ENCODE measurements around the gene SCN10A.
A peak's percentile ranks its signal among the peaks of the same experiment; 100 is the strongest.

Gene SCN10A

DNA sequence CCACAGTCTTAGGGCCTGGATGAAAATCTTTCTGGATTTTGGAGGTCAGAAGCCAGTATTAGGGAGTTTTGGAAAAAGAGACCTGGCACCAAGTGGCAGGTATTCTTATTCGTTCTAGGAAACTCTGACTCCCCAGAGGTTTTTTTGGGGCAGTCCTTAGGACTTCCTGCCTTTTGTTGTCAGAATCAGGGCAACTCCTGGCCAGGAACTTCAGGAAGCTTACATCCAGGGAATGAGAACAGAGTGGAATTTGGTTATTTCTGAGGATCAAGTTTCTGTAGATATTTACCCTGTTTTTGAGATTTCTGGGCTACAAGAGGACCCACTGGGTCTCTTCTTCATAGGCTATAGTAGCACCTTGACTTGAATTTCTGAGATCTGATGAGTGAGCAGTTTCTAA is 15.5 kb downstream of the SCN10A start:
- no peak for TF ChIP-seq EZH2phosphoT487 (IDR thresholded peaks at IDR 0.05; ENCODE audit: low read depth)
- TF ChIP-seq, protein P1, sequence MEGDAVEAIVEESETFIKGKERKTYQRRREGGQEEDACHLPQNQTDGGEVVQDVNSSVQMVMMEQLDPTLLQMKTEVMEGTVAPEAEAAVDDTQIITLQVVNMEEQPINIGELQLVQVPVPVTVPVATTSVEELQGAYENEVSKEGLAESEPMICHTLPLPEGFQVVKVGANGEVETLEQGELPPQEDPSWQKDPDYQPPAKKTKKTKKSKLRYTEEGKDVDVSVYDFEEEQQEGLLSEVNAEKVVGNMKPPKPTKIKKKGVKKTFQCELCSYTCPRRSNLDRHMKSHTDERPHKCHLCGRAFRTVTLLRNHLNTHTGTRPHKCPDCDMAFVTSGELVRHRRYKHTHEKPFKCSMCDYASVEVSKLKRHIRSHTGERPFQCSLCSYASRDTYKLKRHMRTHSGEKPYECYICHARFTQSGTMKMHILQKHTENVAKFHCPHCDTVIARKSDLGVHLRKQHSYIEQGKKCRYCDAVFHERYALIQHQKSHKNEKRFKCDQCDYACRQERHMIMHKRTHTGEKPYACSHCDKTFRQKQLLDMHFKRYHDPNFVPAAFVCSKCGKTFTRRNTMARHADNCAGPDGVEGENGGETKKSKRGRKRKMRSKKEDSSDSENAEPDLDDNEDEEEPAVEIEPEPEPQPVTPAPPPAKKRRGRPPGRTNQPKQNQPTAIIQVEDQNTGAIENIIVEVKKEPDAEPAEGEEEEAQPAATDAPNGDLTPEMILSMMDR (IDR thresholded peaks at IDR 0.05; ENCODE audit: low read depth, low read length), result no peak
- Histone ChIP-seq H3K36me3 (replicated peaks; ENCODE audit: low read depth, low read length) (no peaks in the 10 kb centered on the region), H3K27ac (ENCODE audit: low read length) (no peak overlapping the region), H3K4me3 (ENCODE audit: low read length) (no peak overlapping the region), H4K20me1 (ENCODE audit: insufficient read depth, low read length) (peaks cover 4% of the 10 kb centered on the region), H2AFZ (ENCODE audit: low read depth, low read length) (no peak overlapping the region), H3K4me1 (ENCODE audit: low read length) (no peaks in the 10 kb centered on the region), H3K27me3 (ENCODE audit: low read depth, low read length) (peaks cover 66% of the 10 kb centered on the region), H3K9me3 (ENCODE audit: insufficient read depth, low read length) (no peaks in the 10 kb centered on the region), H3K9ac (ENCODE audit: low read length) (no peak overlapping the region), H3K4me2 (ENCODE audit: low read length) (no peak overlapping the region), H3K79me2 (ENCODE audit: low read length) (no peaks in the 10 kb centered on the region)

DNA sequence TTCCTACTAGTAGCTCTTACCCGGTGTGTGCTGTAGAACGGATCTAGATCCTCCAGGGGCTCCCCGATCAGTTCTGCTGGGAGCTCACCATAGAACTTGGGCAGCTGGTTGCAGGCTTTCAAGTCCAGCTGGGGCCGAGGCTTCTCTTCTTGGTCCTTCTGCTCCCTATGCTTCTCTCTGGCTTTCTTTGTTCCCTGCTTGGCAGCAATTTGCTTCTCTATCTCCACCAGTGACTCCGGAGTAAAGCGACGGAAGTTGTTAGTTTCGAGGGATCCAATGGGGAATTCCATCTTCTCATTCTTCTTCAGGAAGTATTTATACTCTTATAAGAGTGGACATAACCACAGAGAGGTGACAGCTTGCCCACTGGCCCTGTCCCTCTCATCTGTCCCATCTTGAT is 22.3 kb downstream of the SCN10A start:
- H3K9ac ChIP-seq (ENCODE audit: low read length), result no peak overlapping the region
- H3K9me3 ChIP-seq (ENCODE audit: insufficient read depth, low read length), result no peaks in the 10 kb centered on the region
- H3K4me1 ChIP-seq (ENCODE audit: low read length), result no peaks in the 10 kb centered on the region
- no peak overlapping the region for H3K4me2 ChIP-seq (ENCODE audit: low read length)
- H4K20me1 ChIP-seq (ENCODE audit: insufficient read depth, low read length), result no peaks in the 10 kb centered on the region
- no peak overlapping the region for H3K27ac ChIP-seq (ENCODE audit: low read length)
- H3K36me3 ChIP-seq (replicated peaks; ENCODE audit: low read depth, low read length), result no peaks in the 10 kb centered on the region
- H2AFZ ChIP-seq (ENCODE audit: low read depth, low read length), result no peak overlapping the region
- TF ChIP-seq EZH2phosphoT487 (IDR thresholded peaks at IDR 0.05; ENCODE audit: low read depth), result no peak
- TF ChIP-seq, protein P1 (IDR thresholded peaks at IDR 0.05; ENCODE audit: low read depth, low read length), result no peak
- no peaks in the 10 kb centered on the region for H3K79me2 ChIP-seq (ENCODE audit: low read length)
- H3K27me3 ChIP-seq (ENCODE audit: low read depth, low read length), result peaks cover 71% of the 10 kb centered on the region
- no peak overlapping the region for H3K4me3 ChIP-seq (ENCODE audit: low read length)

DNA sequence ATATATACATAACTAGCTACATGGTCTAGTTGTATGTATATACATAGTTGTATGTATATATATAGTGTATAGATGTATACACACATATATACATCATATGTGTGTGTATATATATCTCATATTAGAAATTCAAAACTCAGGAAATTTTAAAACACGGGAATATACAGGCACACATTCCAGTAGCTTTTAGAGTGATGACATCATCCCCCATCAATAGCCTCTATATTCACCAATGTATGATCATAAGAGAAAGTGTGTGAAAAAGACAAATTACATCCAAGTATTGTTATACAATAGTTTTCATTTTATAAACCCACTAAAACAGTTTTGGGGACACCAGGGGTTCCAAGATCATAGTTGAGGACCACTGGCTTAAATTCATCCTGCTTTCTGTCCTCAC is 23.0 kb downstream of the SCN10A start:
- Histone ChIP-seq H3K36me3 (replicated peaks; ENCODE audit: low read depth, low read length) (no peaks in the 10 kb centered on the region), H3K4me3 (ENCODE audit: low read length) (no peak overlapping the region), H3K9ac (ENCODE audit: low read length) (no peak overlapping the region), H3K79me2 (ENCODE audit: low read length) (no peaks in the 10 kb centered on the region), H3K27me3 (ENCODE audit: low read depth, low read length) (peaks cover 69% of the 10 kb centered on the region), H4K20me1 (ENCODE audit: insufficient read depth, low read length) (no peaks in the 10 kb centered on the region), H3K4me2 (ENCODE audit: low read length) (no peak overlapping the region), H3K9me3 (ENCODE audit: insufficient read depth, low read length) (no peaks in the 10 kb centered on the region), H2AFZ (ENCODE audit: low read depth, low read length) (no peak overlapping the region), H3K4me1 (ENCODE audit: low read length) (no peaks in the 10 kb centered on the region), H3K27ac (ENCODE audit: low read length) (no peak overlapping the region)
- TF ChIP-seq EZH2phosphoT487 (IDR thresholded peaks at IDR 0.05; ENCODE audit: low read depth), result no peak
- TF ChIP-seq, protein P1 (IDR thresholded peaks at IDR 0.05; ENCODE audit: low read depth, low read length), result no peak

DNA sequence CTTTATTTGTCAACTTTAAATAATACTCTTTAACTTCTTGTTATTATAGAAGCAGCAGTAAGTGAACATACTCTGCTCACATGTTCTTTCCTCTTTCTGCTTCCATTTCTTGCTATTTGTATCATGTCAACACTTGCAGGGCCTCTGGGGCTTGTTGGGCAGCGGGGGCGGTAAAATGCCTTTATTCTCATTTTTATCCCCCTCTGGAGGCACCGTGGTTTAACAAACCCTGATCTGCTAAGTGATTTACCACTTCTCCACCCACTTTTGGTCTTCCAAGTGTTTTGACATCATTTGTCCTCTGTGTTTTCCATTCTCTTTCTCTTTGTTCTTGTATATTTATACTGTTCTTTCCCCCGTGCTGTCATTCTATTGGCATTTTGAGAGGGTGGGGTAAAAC is 33.9 kb downstream of the SCN10A start:
- Histone ChIP-seq H3K4me1 (ENCODE audit: low read length) (no peaks in the 10 kb centered on the region), H2AFZ (ENCODE audit: low read depth, low read length) (no peak overlapping the region), H3K9ac (ENCODE audit: low read length) (no peak overlapping the region), H3K9me3 (ENCODE audit: insufficient read depth, low read length) (no peaks in the 10 kb centered on the region), H4K20me1 (ENCODE audit: insufficient read depth, low read length) (no peaks in the 10 kb centered on the region), H3K4me2 (ENCODE audit: low read length) (no peak overlapping the region), H3K79me2 (ENCODE audit: low read length) (no peaks in the 10 kb centered on the region), H3K36me3 (replicated peaks; ENCODE audit: low read depth, low read length) (no peaks in the 10 kb centered on the region), H3K27me3 (ENCODE audit: low read depth, low read length) (peaks cover 25% of the 10 kb centered on the region; the same call in 1 of the 2 replicates), H3K4me3 (ENCODE audit: low read length) (no peak overlapping the region), H3K27ac (ENCODE audit: low read length) (no peak overlapping the region)
- no peak for TF ChIP-seq EZH2phosphoT487 (IDR thresholded peaks at IDR 0.05; ENCODE audit: low read depth)
- TF ChIP-seq, protein P1 (IDR thresholded peaks at IDR 0.05; ENCODE audit: low read depth, low read length), result peak; percentile 45

All from OCI-LY3 (cell line).